ENCODE measurements around the gene RIN1.

RIN1 gene

GRCh38 chr11:66349084-66349386, 12.8 kb upstream of the RIN1 start:
- no peak for ATAC-seq
- no peak for TF ChIP-seq CREB5 (CRISPR knock-in tag; IDR thresholded peaks at IDR 0.05; ENCODE audit: low read depth)
- TF ChIP-seq ZNF70 (CRISPR knock-in tag; IDR thresholded peaks at IDR 0.05), result no peak
- no peak for TF ChIP-seq SNAI2 (CRISPR knock-in tag; IDR thresholded peaks at IDR 0.05)

DNA sequence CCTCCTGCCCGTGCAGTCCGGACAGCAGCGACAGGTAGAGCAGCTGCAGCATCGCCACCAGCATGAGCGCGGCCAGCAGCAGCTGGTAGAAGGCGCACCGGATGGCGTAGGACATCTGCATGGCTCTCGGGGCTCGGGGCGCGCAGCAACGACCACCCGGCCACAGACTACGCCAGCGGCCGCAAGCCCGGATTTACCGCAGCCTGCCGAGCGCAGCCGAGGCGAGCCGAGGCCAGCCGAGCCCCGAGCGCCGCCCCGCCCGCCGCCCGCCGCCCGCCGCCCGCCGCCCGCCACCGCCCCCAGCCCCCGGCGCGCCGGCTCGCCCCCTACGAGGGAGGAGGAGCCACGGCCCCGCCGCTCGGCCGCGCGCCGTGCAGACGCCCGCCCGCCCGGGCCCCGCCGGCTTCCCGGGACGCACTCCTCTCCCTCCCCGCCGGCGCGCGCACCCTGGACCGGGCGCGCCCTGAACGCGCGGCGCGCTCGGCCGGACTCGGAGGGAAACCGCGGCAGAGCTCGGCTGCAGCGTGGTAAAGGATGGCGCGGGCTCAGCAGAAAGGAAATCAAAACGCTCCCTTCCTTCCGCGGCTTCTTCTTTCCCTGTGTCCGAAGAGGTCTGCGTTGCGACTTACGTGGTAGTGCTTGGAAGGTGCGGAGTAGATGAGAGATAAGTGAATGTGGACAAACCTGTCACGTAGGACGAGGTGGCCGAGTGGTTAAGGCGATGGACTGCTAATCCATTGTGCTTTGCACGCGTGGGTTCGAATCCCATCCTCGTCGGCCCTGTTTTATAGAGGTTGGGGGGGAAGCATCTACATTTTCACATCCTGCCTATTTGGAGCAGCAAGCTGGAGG, 11.4 kb upstream of the RIN1 start, which contains the start of gene B4GAT1:
B4GAT1 (minus strand) TSS at position 205 of the 852 bp plus-strand sequence; CDS start at position 121, 84 bp downstream.
- TF ChIP-seq ZC3H10 (CRISPR knock-in tag; IDR thresholded peaks at IDR 0.05) (no peak), TSHZ2 (CRISPR knock-in tag; IDR thresholded peaks at IDR 0.05) (0 out of 2 replicates have a peak, but pooled peaks have one; percentile 25)
- peak; percentile 78 for ATAC-seq

DNA sequence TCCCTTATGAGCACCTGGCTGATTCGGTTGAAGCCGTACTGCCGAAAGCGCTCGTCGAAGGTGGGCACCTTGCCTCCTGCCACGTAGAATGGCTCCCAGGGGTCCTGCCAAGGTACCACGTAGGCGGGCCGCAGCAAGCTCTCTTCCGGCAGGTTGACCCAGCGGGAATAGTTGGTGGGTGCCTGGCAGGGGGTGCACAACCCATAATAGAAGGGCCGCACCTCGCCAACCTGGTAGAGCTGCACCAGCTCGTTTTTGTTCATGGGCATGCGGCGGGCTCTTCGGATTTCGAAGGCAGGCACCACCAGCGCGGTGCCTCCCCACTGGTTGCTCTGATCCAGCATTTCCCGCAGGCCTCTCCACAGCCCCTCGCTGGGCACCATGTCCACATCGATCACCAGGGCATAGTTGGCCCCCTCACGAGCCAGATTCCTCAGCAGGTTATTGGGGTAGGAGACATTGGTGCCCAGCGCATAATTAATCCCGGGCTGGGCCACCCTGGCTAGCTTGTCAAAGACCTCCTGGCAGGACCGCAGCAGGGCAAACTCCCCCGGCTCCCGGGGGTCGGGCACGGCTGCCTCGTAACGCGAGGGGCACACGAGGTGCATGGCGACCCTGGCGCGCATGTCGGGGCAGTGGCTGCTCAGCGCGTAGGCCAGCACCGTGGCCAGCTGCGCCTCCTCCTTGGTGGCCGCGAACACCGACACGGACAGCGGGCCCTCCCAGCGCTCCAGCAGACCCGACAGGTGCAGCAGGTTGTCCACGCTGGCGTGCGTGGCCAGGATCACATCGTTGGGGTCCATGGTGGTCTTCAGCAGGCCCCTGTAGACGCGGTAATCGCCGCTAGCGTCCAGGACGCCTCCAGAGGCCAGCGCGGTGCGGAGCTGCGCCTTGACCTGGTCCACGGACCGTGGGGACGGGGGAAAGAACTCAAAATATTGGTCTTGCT, 10.5 kb upstream of the RIN1 start:
- TF ChIP-seq, protein P1, sequence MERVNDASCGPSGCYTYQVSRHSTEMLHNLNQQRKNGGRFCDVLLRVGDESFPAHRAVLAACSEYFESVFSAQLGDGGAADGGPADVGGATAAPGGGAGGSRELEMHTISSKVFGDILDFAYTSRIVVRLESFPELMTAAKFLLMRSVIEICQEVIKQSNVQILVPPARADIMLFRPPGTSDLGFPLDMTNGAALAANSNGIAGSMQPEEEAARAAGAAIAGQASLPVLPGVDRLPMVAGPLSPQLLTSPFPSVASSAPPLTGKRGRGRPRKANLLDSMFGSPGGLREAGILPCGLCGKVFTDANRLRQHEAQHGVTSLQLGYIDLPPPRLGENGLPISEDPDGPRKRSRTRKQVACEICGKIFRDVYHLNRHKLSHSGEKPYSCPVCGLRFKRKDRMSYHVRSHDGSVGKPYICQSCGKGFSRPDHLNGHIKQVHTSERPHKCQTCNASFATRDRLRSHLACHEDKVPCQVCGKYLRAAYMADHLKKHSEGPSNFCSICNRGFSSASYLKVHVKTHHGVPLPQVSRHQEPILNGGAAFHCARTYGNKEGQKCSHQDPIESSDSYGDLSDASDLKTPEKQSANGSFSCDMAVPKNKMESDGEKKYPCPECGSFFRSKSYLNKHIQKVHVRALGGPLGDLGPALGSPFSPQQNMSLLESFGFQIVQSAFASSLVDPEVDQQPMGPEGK (CRISPR knock-in tag; IDR thresholded peaks at IDR 0.05; ENCODE audit: borderline replicate concordance), result no peak
- TF ChIP-seq OSR1 (CRISPR knock-in tag; IDR thresholded peaks at IDR 0.05) (no peak), BACH2 (CRISPR knock-in tag; IDR thresholded peaks at IDR 0.05; ENCODE audit: borderline replicate concordance) (no peak), TCF4 (CRISPR knock-in tag; IDR thresholded peaks at IDR 0.05; ENCODE audit: borderline replicate concordance) (no peak), CSRNP3 (CRISPR knock-in tag; IDR thresholded peaks at IDR 0.05) (no peak), SNAI2 (CRISPR knock-in tag; IDR thresholded peaks at IDR 0.05) (no peak), PPARA (CRISPR knock-in tag; IDR thresholded peaks at IDR 0.05; ENCODE audit: borderline replicate concordance) (no peak), ZFP3 (CRISPR knock-in tag; IDR thresholded peaks at IDR 0.05) (no peak), ZC3H10 (CRISPR knock-in tag; IDR thresholded peaks at IDR 0.05) (no peak), ZNF565 (CRISPR knock-in tag; conservative IDR thresholded peaks at IDR 0.05; ENCODE audit: low read depth) (no peak), ZNF8 (CRISPR knock-in tag; IDR thresholded peaks at IDR 0.05) (no peak), ARNTL (CRISPR knock-in tag; IDR thresholded peaks at IDR 0.05; ENCODE audit: borderline replicate concordance, low read depth) (no peak), ISL1 (CRISPR knock-in tag; IDR thresholded peaks at IDR 0.05) (no peak), CSDC2 (CRISPR knock-in tag; IDR thresholded peaks at IDR 0.05) (no peak)
- peak; percentile 3; the same call in 2 of the 3 replicates for ATAC-seq

DNA sequence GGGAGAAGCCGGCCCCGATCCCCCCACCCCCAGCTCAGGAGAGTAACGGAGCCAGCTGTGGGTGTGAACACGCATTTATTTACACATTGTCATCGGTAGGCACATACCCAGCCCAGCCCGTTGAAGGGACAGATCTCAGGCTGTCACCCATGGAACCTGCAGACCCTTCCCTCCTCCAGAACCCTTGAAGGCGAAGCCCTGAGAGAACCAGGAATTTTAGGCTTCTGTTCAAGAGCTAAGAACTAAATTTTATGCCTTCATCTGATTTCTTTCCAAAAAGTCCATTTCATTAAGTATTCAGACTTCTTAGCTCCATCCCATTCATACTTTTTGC, 9.0 kb upstream of the RIN1 start:
- ATAC-seq, result peak; percentile 9
- no peak for TF ChIP-seq OSR1 (CRISPR knock-in tag; IDR thresholded peaks at IDR 0.05)
- TF ChIP-seq TSHZ2 (CRISPR knock-in tag; IDR thresholded peaks at IDR 0.05), result no peak
- TF ChIP-seq, protein P1 (CRISPR knock-in tag; IDR thresholded peaks at IDR 0.05; ENCODE audit: borderline replicate concordance), result no peak

Data from SK-N-SH treated with all-trans-retinoic acid at 6 μM for 48 hours (cell line).